ENCODE results near the gene NACC1. TPM values are rescaled to one million over a fixed set of nuclear protein-coding genes. Genes with fewer than 3 reads are reported as not detected.

Gene NACC1
- total RNA-seq, 1 donor from 2014 or later = 35.2 TPM

- Histone ChIP-seq H3K4me3 (peak within 1 kb of the TSS; percentile 97), H3K27ac (peak within 1 kb of the TSS; percentile 100), H3K9me3 (no peaks in the 10 kb centered on the region), H3K36me3 (peaks cover 4% of the 10 kb centered on the region), H3K4me1 (peaks cover 17% of the 10 kb centered on the region), H3K27me3 (ENCODE audit: low read depth) (no peaks in the 10 kb centered on the region)
- ATAC-seq (peak; percentile 72 to 80), DNase-seq (peak; percentile 96)
- intact Hi-C loops (cut with DNase I) = no loop called here
- peak; percentile 59 for TF ChIP-seq CTCF (IDR thresholded peaks at IDR 0.05)
Measured at GRCh38 chr19:13150187-13150930, 32.3 kb downstream of the NACC1 start, which contains the start of the genes IER2 and STX10. TSS of gene IER2 (plus strand) at chr19:13150411. CDS start at chr19:13153187, 2,776 bp downstream. TSS of gene STX10 (minus strand) at chr19:13150375. CDS start at chr19:13150173, 202 bp downstream.

- Histone ChIP-seq H3K4me1 (peaks cover 24% of the 10 kb centered on the region), H3K27me3 (ENCODE audit: low read depth) (no peaks in the 10 kb centered on the region), H3K27ac (peak overlapping the region; percentile 100), H3K36me3 (no peaks in the 10 kb centered on the region), H3K9me3 (no peaks in the 10 kb centered on the region), H3K4me3 (peak overlapping the region; percentile 97)
- intact Hi-C loops (cut with DNase I) = no loop called here
- TF ChIP-seq CTCF (IDR thresholded peaks at IDR 0.05) = no peak
- ATAC-seq (no peak), DNase-seq (no peak)
Measured at GRCh38 chr19:13150931-13151604, 33.0 kb downstream of the NACC1 start.

GRCh38 chr19:13151605-13152355, 33.7 kb downstream of the NACC1 start:
- peak; percentile 8 for TF ChIP-seq CTCF (IDR thresholded peaks at IDR 0.05)
- Histone ChIP-seq H3K36me3 (no peaks in the 10 kb centered on the region), H3K9me3 (no peaks in the 10 kb centered on the region), H3K27ac (peak overlapping the region; percentile 100), H3K4me1 (peaks cover 31% of the 10 kb centered on the region), H3K27me3 (ENCODE audit: low read depth) (no peaks in the 10 kb centered on the region), H3K4me3 (peak overlapping the region; percentile 97)
- ATAC-seq = peak; percentile 69 to 72
- DNase-seq = peak; percentile 98
- intact Hi-C loops (cut with DNase I) = no loop called here

GRCh38 chr19:13152356-13152973, 34.4 kb downstream of the NACC1 start:
- DNase-seq (no peak), ATAC-seq (peak in 1 of 2 donors; percentile 0)
- intact Hi-C loops (cut with DNase I) = no loop called here
- Histone ChIP-seq H3K27ac (peak overlapping the region; percentile 100), H3K27me3 (ENCODE audit: low read depth) (no peaks in the 10 kb centered on the region), H3K4me3 (peak overlapping the region; percentile 97), H3K4me1 (peaks cover 37% of the 10 kb centered on the region), H3K36me3 (no peaks in the 10 kb centered on the region), H3K9me3 (no peaks in the 10 kb centered on the region)
- no peak for TF ChIP-seq CTCF (IDR thresholded peaks at IDR 0.05)

Measured in lower lobe of right lung (tissue), 2 donors.